ENCODE data around the gene ATXN10.

DNA sequence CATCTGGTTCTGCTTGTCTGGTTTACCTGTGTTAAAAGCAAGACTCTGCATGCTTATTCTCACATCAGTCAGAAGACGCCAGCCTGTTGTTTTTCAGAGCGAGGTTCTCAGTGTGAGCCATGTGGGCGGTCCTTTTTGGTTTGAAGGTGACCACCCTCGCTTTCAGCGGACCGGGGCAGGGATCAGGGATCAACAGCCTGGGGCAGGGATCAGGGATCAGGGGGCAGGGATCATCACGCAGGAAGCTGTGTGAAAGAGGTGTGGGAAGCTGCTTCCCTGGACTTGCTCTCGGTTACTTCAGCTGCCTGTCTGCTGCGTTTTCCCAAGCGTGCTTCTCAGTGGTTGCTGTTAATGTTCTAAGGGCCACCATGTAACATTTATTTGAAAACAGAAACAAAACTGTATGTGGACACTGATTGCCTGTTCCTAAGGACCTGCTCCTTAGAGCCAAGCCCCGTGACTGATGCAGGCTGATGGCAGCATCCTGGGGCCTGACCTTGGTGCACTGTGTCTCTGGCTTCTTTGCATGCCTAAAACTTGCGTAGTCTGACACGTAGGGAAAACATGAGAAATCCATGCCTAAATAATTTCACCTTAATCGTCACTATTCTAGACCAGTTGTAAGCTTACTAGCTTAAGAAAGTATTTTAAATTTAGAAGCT is 146.9 kb downstream of the ATXN10 start:
- TF ChIP-seq RAD21 (IDR thresholded peaks at IDR 0.05 in 1 of 2, conservative IDR thresholded peaks at IDR 0.05 in 1 of 2; ENCODE audit: low read depth in 2 of 2, low read length in 2 of 2) (no peak), SP1 (IDR thresholded peaks at IDR 0.05; ENCODE audit: low read depth, low read length) (no peak), RXRA (IDR thresholded peaks at IDR 0.05; ENCODE audit: insufficient read depth, low read depth, low read length) (no peak), EP300 (IDR thresholded peaks at IDR 0.05; ENCODE audit: borderline replicate concordance in 1 of 2, low read depth in 2 of 2, low read length in 2 of 2) (no peak), TAF7 (optimal IDR thresholded peaks at IDR 0.05; ENCODE audit: borderline replicate concordance, low read depth, low read length) (no peak), RBBP5 (IDR thresholded peaks at IDR 0.05; ENCODE audit: borderline replicate concordance, low read depth, low read length) (no peak)
- TF ChIP-seq, protein P1, sequence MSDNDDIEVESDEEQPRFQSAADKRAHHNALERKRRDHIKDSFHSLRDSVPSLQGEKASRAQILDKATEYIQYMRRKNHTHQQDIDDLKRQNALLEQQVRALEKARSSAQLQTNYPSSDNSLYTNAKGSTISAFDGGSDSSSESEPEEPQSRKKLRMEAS (IDR thresholded peaks at IDR 0.05): no peak
- TF ChIP-seq, protein P2, sequence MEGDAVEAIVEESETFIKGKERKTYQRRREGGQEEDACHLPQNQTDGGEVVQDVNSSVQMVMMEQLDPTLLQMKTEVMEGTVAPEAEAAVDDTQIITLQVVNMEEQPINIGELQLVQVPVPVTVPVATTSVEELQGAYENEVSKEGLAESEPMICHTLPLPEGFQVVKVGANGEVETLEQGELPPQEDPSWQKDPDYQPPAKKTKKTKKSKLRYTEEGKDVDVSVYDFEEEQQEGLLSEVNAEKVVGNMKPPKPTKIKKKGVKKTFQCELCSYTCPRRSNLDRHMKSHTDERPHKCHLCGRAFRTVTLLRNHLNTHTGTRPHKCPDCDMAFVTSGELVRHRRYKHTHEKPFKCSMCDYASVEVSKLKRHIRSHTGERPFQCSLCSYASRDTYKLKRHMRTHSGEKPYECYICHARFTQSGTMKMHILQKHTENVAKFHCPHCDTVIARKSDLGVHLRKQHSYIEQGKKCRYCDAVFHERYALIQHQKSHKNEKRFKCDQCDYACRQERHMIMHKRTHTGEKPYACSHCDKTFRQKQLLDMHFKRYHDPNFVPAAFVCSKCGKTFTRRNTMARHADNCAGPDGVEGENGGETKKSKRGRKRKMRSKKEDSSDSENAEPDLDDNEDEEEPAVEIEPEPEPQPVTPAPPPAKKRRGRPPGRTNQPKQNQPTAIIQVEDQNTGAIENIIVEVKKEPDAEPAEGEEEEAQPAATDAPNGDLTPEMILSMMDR (IDR thresholded peaks at IDR 0.05; ENCODE audit: control extremely low read depth in 1 of 3, insufficient read depth in 1 of 3, low read depth in 1 of 3, low read length in 3 of 3): no peak

Data from H1 (cell line).